Stimulated activated CD4-positive, alpha-beta T cell treated with anti-CD3 and anti-CD28 coated beads, Interleukin-12 subunit alpha, Interleukin-12 subunit beta, amount 100 ng/mL, for 48 hours (primary cell): ENCODE data around the gene SP8.
"Not testable (repeated sequence)": the region's sequence is repeated elsewhere in the genome, so short reads cannot be mapped to it uniquely, and the experiment has no call there.

Experiments used
- DNase-seq, 3 donors: peaks; one replicate each; pipeline ENCODE4 v3.0.0-alpha.2; 2020; ENCODE audit warnings: low read depth in 2 of 3, low spot score in 1 of 3

Gene SP8

GRCh38 chr7:20786779-20787659 lies at the start of gene SP8:
SP8 (minus strand) TSS chr7:20786886; CDS start chr7:20786798, 88 bp downstream.
- no peak for DNase-seq

GRCh38 chr7:20836424-20836823 lies 49.7 kb upstream of the SP8 start:
- not testable (repeated sequence) for DNase-seq

GRCh38 chr7:20835111-20835750 lies 48.5 kb upstream of the SP8 start:
- no peak for DNase-seq

- no peak for DNase-seq
These were observed 48.0 kb upstream of the SP8 start for GRCh38 chr7:20834656-20835055.

GRCh38 chr7:20831956-20832355 lies 45.3 kb upstream of the SP8 start:
- no peak for DNase-seq

GRCh38 chr7:20831451-20831850 lies 44.8 kb upstream of the SP8 start:
- DNase-seq = no peak

GRCh38 chr7:20828947-20829346 lies 42.3 kb upstream of the SP8 start:
- no peak for DNase-seq

GRCh38 chr7:20827172-20827571 lies 40.5 kb upstream of the SP8 start:
- DNase-seq = no peak

GRCh38 chr7:20826243-20826642 lies 39.6 kb upstream of the SP8 start:
- no peak for DNase-seq

- DNase-seq = no peak
These were observed 38.9 kb upstream of the SP8 start for GRCh38 chr7:20825555-20825954.

- DNase-seq = not testable (repeated sequence)
These were observed 34.7 kb upstream of the SP8 start for GRCh38 chr7:20821390-20821789.

- DNase-seq = no peak
These were observed 29.8 kb upstream of the SP8 start for GRCh38 chr7:20816372-20816959.

GRCh38 chr7:20804345-20804744 lies 17.7 kb upstream of the SP8 start:
- no peak for DNase-seq

GRCh38 chr7:20799566-20800366 lies 13.1 kb upstream of the SP8 start:
- no peak for DNase-seq

GRCh38 chr7:20798694-20799121 lies 12.0 kb upstream of the SP8 start:
- no peak for DNase-seq

GRCh38 chr7:20798081-20798693 lies 11.5 kb upstream of the SP8 start:
- DNase-seq = no peak

- no peak for DNase-seq
These were observed 10.9 kb upstream of the SP8 start for GRCh38 chr7:20797462-20798080.

- DNase-seq = no peak
These were observed 10.4 kb upstream of the SP8 start for GRCh38 chr7:20797042-20797461.

- no peak for DNase-seq
These were observed 9.8 kb upstream of the SP8 start for GRCh38 chr7:20796500-20796899.

- DNase-seq = no peak
These were observed 9.2 kb upstream of the SP8 start for GRCh38 chr7:20795881-20796280.
